Measurements from ENCODE around the gene DCAF6.

The DCAF6 gene

GRCh38 chr1:168110896-168111545 is 174.5 kb downstream of the DCAF6 start:
- peak; percentile 80 for DNase-seq

DNA sequence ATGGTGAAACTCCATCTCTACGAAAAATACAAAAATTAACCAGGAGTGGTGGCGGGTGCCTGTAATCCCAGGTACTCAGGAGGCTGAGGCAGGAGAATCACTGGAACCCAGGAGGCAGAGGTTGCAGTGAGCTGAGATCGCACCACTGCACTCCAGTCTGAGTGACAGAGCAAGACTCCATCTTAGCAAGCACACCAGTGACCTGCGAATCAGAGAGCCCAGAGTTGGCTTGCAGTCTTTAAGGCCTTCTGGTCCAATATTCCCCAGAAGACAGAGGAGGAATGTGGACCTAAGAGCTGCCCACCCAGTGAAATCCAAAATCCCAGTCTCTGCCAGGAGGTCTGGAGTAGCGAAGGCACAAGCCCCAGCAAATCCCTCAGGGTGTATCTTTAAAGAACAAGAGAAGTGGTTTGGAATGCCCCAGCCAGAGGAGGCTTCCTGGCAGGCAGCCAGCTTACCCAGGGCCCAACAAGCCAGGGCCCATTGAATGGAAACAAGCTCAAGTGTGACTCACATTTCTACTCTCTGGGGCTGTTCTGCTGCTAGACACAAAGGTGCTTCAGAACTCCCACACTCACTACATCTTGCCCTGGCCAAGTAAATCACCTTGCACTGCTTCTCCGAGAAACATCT is 176.3 kb downstream of the DCAF6 start:
- peak; percentile 93 for DNase-seq

DNA sequence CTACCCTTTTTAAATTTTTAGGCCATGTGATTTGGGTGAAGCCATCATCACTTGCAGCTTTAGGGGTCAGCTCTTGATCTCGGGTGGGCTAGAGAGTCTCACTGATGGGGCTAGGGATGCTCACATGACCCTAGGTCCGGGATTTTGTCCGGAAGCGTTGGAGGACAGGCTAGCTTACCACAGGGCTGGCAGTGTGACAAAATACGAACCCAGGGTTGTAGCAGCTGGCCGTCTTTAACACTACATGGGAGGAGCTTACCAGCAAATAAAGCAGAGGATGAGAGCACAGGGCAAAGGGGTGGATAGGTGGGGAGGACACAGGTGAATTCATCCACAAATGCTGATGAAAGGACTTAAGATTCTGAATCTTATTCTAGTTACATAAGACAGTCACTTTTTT is 178.4 kb downstream of the DCAF6 start:
- no peak for DNase-seq

GRCh38 chr1:168116327-168116799 is 179.9 kb downstream of the DCAF6 start:
- peak; percentile 29 for DNase-seq

DNA sequence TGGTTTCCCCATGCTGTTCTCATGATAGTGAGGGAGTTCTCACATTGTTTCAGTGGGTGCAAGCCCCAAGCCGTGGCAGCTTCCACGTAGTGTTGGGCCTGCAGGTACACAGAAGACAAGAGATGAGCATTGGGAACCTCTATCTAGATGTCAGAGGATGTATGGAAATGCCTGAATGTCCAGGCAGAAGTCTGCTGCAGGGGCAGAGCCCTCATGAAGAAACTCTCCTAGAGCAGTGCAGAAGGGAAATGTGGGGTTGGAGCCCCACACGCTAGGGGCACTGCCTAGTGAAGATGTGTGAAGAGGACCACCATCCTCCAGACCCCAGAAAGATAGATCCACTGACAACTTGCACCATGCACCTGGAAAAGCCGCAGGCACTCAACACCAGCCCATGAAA is 183.3 kb downstream of the DCAF6 start:
- DNase-seq = no peak

DNA sequence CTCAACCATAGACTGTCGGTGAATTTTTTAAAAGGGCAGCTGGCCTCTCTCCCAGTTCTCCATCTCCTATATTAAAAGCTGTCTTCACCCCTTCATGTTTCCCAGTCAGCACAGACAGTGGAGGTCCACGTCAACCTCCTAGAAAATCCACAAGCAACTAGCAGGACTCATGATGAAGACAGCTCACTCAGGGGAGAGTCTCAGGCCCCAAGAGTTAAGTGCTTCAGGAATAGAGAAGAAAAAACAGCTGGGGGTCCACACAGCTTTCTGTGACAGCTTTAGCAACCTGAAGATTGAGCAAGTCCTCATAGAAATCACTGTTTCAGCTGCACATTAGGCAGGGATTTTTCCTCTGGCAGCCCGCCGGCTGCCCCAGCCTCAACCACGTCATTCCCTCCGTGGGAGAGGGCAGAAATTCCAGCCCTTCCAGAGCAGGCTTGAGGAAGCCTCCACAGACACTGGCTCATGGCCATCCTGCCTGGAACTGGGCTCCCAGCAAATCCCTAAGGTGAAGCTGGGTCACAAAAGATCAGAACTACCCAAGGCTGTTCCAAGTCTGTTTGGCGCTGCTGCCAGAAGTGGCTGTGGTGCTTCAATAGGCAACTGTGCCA is 185.0 kb downstream of the DCAF6 start:
- no peak for DNase-seq

DNA sequence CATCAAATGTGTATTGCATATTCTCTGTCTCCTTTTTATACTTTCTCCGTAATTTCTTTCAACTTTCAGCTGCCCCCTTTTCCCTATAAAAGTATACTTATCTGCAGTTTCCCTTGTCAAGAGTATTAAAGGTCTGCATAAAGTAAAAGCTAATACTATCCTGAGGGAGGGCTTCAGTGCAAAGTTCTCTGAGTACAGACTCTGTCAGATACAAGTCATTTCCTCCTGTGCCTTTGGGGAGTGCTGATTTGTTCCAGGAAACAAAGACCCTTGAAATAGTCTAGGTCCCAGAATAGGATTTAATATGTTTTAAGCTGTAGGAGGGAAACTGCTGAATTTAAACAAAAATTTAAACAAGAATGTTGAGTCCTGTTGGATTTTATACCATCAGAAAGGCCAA is 188.6 kb downstream of the DCAF6 start:
- no peak for DNase-seq
